Panc1 (cell line): ENCODE results near the gene NRDC. TPM values are rescaled to one million over a fixed set of nuclear protein-coding genes. Genes with fewer than 3 reads are reported as not detected.
A peak's percentile ranks its signal among the peaks of the same experiment; 100 is the strongest.

Experiments
- ATAC-seq: fragments of 200-7000 bp; cut with Tn5 transposase; 2 replicates; pipeline ENCODE4 v1.9.1; 2020; ENCODE audit warnings: mild to moderate bottlenecking, moderate library complexity
- BruUV-seq: library from RNA; stranded (reverse); fragments of 400-500 nt; replicated peaks from 2 replicates; lab custom pipeline; 2021; lab: Mats Ljungman, UMichigan
- CTCF ChIA-PET: fragments of 300-600 bp; sonication (Branson Sonifier 250); formaldehyde crosslinking; loops from one replicate; lab custom pipeline; 2022; ENCODE audit warnings: antibody characterized with exemption; lab: Charles Lee
- POLR2A ChIA-PET: fragments of 300-600 bp; sonication (Branson Sonifier 250); formaldehyde crosslinking; loops from one replicate; lab custom pipeline; 2022; ENCODE audit warnings: antibody characterized with exemption; lab: Charles Lee
- DNase-seq: peaks from one replicate; pipeline ENCODE4 v3.0.0-alpha.2; 2010; ENCODE audit warnings: low read depth, low spot score
- H3K27ac ChIP-seq: 2 replicates; pipeline ENCODE4 v1.5.1; 2011; ENCODE audit warnings: mild to moderate bottlenecking, low read length, inconsistent platforms
- H3K27me3 ChIP-seq: fragments of 200-500 bp; sonication (Bioruptor generic); 2 replicates; pipeline ENCODE4 v1.6.0; 2014; ENCODE audit warnings: low read length, inconsistent platforms; ENCODE audit not compliant: control insufficient read depth, insufficient read depth
- H3K36me3 ChIP-seq: fragments of 200-500 bp; sonication (Bioruptor generic); 2 replicates; pipeline ENCODE4 v1.5.1; 2014; ENCODE audit warnings: inconsistent platforms, mild to moderate bottlenecking, low read length, moderate library complexity; ENCODE audit not compliant: control insufficient read depth, insufficient read depth
- H3K4me1 ChIP-seq: 2 replicates; pipeline ENCODE4 v1.5.1; 2011; ENCODE audit warnings: inconsistent platforms, mild to moderate bottlenecking, low read length, moderate library complexity; ENCODE audit not compliant: control insufficient read depth, insufficient read depth
- H3K4me3 ChIP-seq, 2 experiments: 2 replicates each; pipeline ENCODE4 v1.5.1; 2011 to 2012; ENCODE audit warnings: low read depth in 2 of 2, low read length in 2 of 2, mild to moderate bottlenecking in 2 of 2, inconsistent platforms in 1 of 2, moderate library complexity in 1 of 2
- H3K9me3 ChIP-seq: fragments of 200-500 bp; sonication (Bioruptor generic); 2 replicates; pipeline ENCODE4 v1.5.1; 2014; ENCODE audit warnings: low read depth, mild to moderate bottlenecking, inconsistent platforms, low read length, moderate library complexity; ENCODE audit not compliant: control insufficient read depth, insufficient read depth
- POLR2AphosphoS5 ChIP-seq: IDR thresholded peaks from 2 replicates; pipeline ENCODE4 v1.6.1; 2012; ENCODE audit warnings: mild to moderate bottlenecking, low read depth, low read length, moderate library complexity
- SIN3A ChIP-seq: IDR thresholded peaks from 2 replicates; pipeline ENCODE4 v1.6.1; 2012; ENCODE audit warnings: low read depth, mild to moderate bottlenecking, low read length, moderate library complexity, borderline replicate concordance; ENCODE audit not compliant: insufficient read depth
- TCF7L2 ChIP-seq: IDR thresholded peaks from 2 replicates; pipeline ENCODE4 v1.6.1; 2011; ENCODE audit warnings: mild to moderate bottlenecking, low read depth, low read length, inconsistent platforms
- in situ Hi-C: cut with HindIII; loops from 2 replicates; pipeline ENCODE4 v1.10.0; 2016; ENCODE audit warnings: low sequenced_read_pairs, low pct_unique_long_range_greater_than_20kb
- intact Hi-C: fragments of 100-400 bp; cut with micrococcal nuclease; formaldehyde crosslinking; loops from one replicate; pipeline ENCODE4 v1.10.0; 2022; ENCODE audit not compliant: unreplicated experiment
- total RNA-seq: library from RNA; stranded (reverse); gene quantifications from one replicate; pipeline ENCODE4 v1.2.1, GENCODE V29; 2021; ENCODE audit not compliant: unreplicated experiment
- TF ChIP-seq, protein P1 (sequence below): fragments of 450-650 bp; IDR thresholded peaks from 2 replicates; pipeline ENCODE4 v1.5.1; 2017; ENCODE audit warnings: mild to moderate bottlenecking
- TF ChIP-seq, protein P2 (sequence below), 2 experiments: IDR thresholded peaks; 2 replicates each; pipeline ENCODE4 v1.6.1; 2011 to 2012; ENCODE audit warnings: low read depth in 2 of 2, control low read depth in 1 of 2, low read length in 1 of 2, mild to moderate bottlenecking in 1 of 2, moderate library complexity in 1 of 2; ENCODE audit not compliant: insufficient read depth in 1 of 2

NRDC gene
- total RNA-seq, 1 experiment from 2014 or later: 180 TPM

DNA sequence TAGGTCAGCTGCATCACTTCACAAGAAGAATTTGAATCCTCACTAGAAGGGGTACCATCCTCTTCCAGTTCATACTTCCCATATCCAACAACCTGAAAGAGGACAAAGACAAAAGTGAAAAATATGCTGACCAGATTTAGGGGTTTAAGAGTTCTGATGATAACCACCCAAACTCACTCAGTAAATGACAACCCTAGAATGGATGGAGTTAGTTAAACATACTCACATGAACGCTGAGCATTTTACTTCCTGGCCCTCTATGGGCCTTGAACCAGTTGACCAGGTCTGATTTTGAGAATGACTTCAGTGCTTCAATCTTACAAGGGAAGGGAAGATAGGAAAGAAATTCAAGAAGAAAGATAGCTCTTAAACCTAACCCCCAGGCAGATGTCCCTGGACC, 89.2 kb downstream of the NRDC start:
- ChIA-PET CTCF (no interaction called here), POLR2A (no interaction called here)
- no peak for DNase-seq
- Histone ChIP-seq H3K27ac (no peak overlapping the region; the same call in 1 of the 2 replicates), H3K36me3 (peaks cover 49% of the 10 kb centered on the region), H3K27me3 (no peaks in the 10 kb centered on the region), H3K9me3 (no peaks in the 10 kb centered on the region), H3K4me3 (no peak overlapping the region), H3K4me1 (peaks cover 17% of the 10 kb centered on the region)
- in situ Hi-C loops (no loop called here), intact Hi-C loops (no loop called here)
- ATAC-seq: no peak
- no peak for TF ChIP-seq TCF7L2
- peak; percentile 39; the same call in 1 of the 2 replicates for TF ChIP-seq POLR2AphosphoS5
- TF ChIP-seq SIN3A: no peak
- TF ChIP-seq, protein P1, sequence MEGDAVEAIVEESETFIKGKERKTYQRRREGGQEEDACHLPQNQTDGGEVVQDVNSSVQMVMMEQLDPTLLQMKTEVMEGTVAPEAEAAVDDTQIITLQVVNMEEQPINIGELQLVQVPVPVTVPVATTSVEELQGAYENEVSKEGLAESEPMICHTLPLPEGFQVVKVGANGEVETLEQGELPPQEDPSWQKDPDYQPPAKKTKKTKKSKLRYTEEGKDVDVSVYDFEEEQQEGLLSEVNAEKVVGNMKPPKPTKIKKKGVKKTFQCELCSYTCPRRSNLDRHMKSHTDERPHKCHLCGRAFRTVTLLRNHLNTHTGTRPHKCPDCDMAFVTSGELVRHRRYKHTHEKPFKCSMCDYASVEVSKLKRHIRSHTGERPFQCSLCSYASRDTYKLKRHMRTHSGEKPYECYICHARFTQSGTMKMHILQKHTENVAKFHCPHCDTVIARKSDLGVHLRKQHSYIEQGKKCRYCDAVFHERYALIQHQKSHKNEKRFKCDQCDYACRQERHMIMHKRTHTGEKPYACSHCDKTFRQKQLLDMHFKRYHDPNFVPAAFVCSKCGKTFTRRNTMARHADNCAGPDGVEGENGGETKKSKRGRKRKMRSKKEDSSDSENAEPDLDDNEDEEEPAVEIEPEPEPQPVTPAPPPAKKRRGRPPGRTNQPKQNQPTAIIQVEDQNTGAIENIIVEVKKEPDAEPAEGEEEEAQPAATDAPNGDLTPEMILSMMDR: no peak
- TF ChIP-seq, protein P2, sequence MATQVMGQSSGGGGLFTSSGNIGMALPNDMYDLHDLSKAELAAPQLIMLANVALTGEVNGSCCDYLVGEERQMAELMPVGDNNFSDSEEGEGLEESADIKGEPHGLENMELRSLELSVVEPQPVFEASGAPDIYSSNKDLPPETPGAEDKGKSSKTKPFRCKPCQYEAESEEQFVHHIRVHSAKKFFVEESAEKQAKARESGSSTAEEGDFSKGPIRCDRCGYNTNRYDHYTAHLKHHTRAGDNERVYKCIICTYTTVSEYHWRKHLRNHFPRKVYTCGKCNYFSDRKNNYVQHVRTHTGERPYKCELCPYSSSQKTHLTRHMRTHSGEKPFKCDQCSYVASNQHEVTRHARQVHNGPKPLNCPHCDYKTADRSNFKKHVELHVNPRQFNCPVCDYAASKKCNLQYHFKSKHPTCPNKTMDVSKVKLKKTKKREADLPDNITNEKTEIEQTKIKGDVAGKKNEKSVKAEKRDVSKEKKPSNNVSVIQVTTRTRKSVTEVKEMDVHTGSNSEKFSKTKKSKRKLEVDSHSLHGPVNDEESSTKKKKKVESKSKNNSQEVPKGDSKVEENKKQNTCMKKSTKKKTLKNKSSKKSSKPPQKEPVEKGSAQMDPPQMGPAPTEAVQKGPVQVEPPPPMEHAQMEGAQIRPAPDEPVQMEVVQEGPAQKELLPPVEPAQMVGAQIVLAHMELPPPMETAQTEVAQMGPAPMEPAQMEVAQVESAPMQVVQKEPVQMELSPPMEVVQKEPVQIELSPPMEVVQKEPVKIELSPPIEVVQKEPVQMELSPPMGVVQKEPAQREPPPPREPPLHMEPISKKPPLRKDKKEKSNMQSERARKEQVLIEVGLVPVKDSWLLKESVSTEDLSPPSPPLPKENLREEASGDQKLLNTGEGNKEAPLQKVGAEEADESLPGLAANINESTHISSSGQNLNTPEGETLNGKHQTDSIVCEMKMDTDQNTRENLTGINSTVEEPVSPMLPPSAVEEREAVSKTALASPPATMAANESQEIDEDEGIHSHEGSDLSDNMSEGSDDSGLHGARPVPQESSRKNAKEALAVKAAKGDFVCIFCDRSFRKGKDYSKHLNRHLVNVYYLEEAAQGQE (IDR thresholded peaks at IDR 0.05; ENCODE audit: insufficient read depth in 1 of 2, low read depth in 2 of 2, low read length in 1 of 2): no peak
- no TSS peak for BruUV-seq

DNA sequence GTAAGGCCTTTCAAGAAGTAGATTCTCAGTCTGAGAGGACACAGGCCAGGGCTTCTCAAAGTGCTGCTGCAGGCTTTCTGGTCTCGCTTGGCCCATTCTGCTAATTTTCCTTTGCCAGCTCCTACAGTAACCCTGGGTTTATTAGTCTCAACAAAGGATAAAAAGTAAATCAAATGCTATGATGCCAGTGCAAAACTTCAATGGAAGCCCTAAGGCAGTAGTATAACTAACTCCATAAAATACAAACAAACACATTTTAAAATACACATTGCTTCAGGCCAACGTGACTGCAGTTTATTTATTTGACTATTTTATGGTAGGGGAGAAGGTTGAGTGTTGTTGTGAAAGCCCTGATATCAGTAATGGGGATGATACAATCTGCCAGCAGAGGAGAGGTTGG, 89.6 kb downstream of the NRDC start:
- no TSS peak for BruUV-seq
- CTCF ChIA-PET: no interaction called here
- H3K27ac ChIP-seq: no peak overlapping the region
- DNase-seq (no peak), ATAC-seq (0 out of 2 replicates have a peak, but pooled peaks have one; percentile 8)
- H3K9me3 ChIP-seq: no peaks in the 10 kb centered on the region
- intact Hi-C loops: no loop called here
- in situ Hi-C loops: no loop called here
- H3K4me3 ChIP-seq: no peak overlapping the region
- POLR2A ChIA-PET: no interaction called here
- H3K4me1 ChIP-seq: peaks cover 17% of the 10 kb centered on the region
- no peaks in the 10 kb centered on the region for H3K27me3 ChIP-seq
- H3K36me3 ChIP-seq: peaks cover 45% of the 10 kb centered on the region
- TF ChIP-seq, protein P2 (IDR thresholded peaks at IDR 0.05; ENCODE audit: insufficient read depth in 1 of 2, low read depth in 2 of 2, low read length in 1 of 2): no peak
- TF ChIP-seq, protein P1: no peak
- TF ChIP-seq POLR2AphosphoS5 (no peak), TCF7L2 (peak; percentile 74)
